ENCODE data around the gene BICRA.

- TF ChIP-seq CTCF (IDR thresholded peaks at IDR 0.05) = no peak
- no peak for TF ChIP-seq POLR2A (IDR thresholded peaks at IDR 0.05)
- no peak for TF ChIP-seq POLR2AphosphoS5 (IDR thresholded peaks at IDR 0.05)
- TF ChIP-seq EP300 (IDR thresholded peaks at IDR 0.05) = no peak
These were observed 70.4 kb downstream of the BICRA start for GRCh38 chr19:47679251-47679900.
